Skeletal muscle tissue (tissue), 4 donors: ENCODE data around the gene FYB2. TPM values are rescaled to one million over a fixed set of nuclear protein-coding genes. Genes with fewer than 3 reads are reported as not detected.
"Not testable (repeated sequence)": the region's sequence is repeated elsewhere in the genome, so short reads cannot be mapped to it uniquely, and the experiment has no call there.

Experiments
- H3K27ac ChIP-seq: one replicate; pipeline ENCODE4 v1.7.0; 2013; ENCODE audit warnings: mild to moderate bottlenecking, low read depth, low read length, inconsistent platforms
- H3K27me3 ChIP-seq, 3 donors: one replicate each; pipeline ENCODE4 v1.7.0; 2013; ENCODE audit warnings: low read length in 3 of 3; ENCODE audit not compliant: control insufficient read depth in 3 of 3, insufficient read depth in 3 of 3
- H3K36me3 ChIP-seq, 3 donors: one replicate each; pipeline ENCODE4 v1.7.0; 2013; ENCODE audit warnings: low read length in 3 of 3; ENCODE audit not compliant: control insufficient read depth in 3 of 3, insufficient read depth in 3 of 3
- H3K4me1 ChIP-seq, 3 donors: one replicate each; pipeline ENCODE4 v1.7.0; 2013; ENCODE audit warnings: low read length in 3 of 3, mild to moderate bottlenecking in 3 of 3; ENCODE audit not compliant: control insufficient read depth in 3 of 3, insufficient read depth in 3 of 3
- H3K4me3 ChIP-seq, 3 donors: one replicate each; pipeline ENCODE4 v1.7.0; 2013; ENCODE audit warnings: low read length in 3 of 3
- H3K9ac ChIP-seq, 3 donors: one replicate each; pipeline ENCODE4 v1.7.0; 2013; ENCODE audit warnings: low read length in 3 of 3, mild to moderate bottlenecking in 3 of 3, moderate library complexity in 2 of 3, low read depth in 1 of 3
- H3K9me3 ChIP-seq, 3 donors: one replicate each; pipeline ENCODE4 v1.7.0; 2013; ENCODE audit warnings: low read length in 3 of 3; ENCODE audit not compliant: control insufficient read depth in 3 of 3
- total RNA-seq: library from RNA; depleted of rRNA; stranded (reverse); fragments of >200 nt; gene quantifications from one replicate; pipeline ENCODE4 v1.2.3, GENCODE V29; 2014
- donor health status: Osteomylitis.

Gene FYB2
- total RNA-seq, 1 donor from 2014 or later = not detected

- no peak overlapping the region for H3K4me3 ChIP-seq
- H3K9me3 ChIP-seq = no peaks in the 10 kb centered on the region
- no peak overlapping the region for H3K27ac ChIP-seq
These were observed 39.0 kb downstream of the FYB2 start for GRCh38 chr1:56780128-56780750.

GRCh38 chr1:56777972-56778371 is 41.2 kb downstream of the FYB2 start:
- no peaks in the 10 kb centered on the region for H3K27me3 ChIP-seq
- no peaks in the 10 kb centered on the region for H3K4me1 ChIP-seq
- H3K9ac ChIP-seq = no peak overlapping the region
- H3K4me3 ChIP-seq = no peak overlapping the region
- H3K27ac ChIP-seq = no peak overlapping the region
- no peaks in the 10 kb centered on the region for H3K9me3 ChIP-seq
- no peaks in the 10 kb centered on the region for H3K36me3 ChIP-seq

More at GRCh38 chr1:56780128-56780750, 39.0 kb downstream of the FYB2 start:
- Histone ChIP-seq H3K4me1 (no peaks in the 10 kb centered on the region), H3K27me3 (no peaks in the 10 kb centered on the region), H3K36me3 (no peaks in the 10 kb centered on the region), H3K9ac (no peak overlapping the region)

- H3K36me3 ChIP-seq = not testable (repeated sequence)
These were observed 44.5 kb downstream of the FYB2 start for GRCh38 chr1:56774732-56775131.

GRCh38 chr1:56774067-56774609 is 45.1 kb downstream of the FYB2 start:
- no peak overlapping the region for H3K27ac ChIP-seq
- H3K9me3 ChIP-seq = no peaks in the 10 kb centered on the region
- H3K36me3 ChIP-seq = no peaks in the 10 kb centered on the region
- no peaks in the 10 kb centered on the region for H3K27me3 ChIP-seq
- no peaks in the 10 kb centered on the region for H3K4me1 ChIP-seq
- no peak overlapping the region for H3K4me3 ChIP-seq
- no peak overlapping the region for H3K9ac ChIP-seq

More at GRCh38 chr1:56774732-56775131, 44.5 kb downstream of the FYB2 start:
- H3K27me3 ChIP-seq, H3K9me3 ChIP-seq, H3K9ac ChIP-seq, H3K4me3 ChIP-seq, H3K27ac ChIP-seq, H3K4me1 ChIP-seq: not testable (repeated sequence)

- H3K36me3 ChIP-seq = no peaks in the 10 kb centered on the region
- H3K9ac ChIP-seq = no peak overlapping the region
- no peaks in the 10 kb centered on the region for H3K4me1 ChIP-seq
- no peak overlapping the region for H3K4me3 ChIP-seq
- H3K9me3 ChIP-seq = no peaks in the 10 kb centered on the region
- H3K27me3 ChIP-seq = no peaks in the 10 kb centered on the region
- no peak overlapping the region for H3K27ac ChIP-seq
These were observed 45.7 kb downstream of the FYB2 start for GRCh38 chr1:56773341-56774066.

- Histone ChIP-seq H3K4me1 (no peaks in the 10 kb centered on the region), H3K27me3 (no peaks in the 10 kb centered on the region), H3K9ac (no peak overlapping the region), H3K27ac (no peak overlapping the region), H3K4me3 (no peak overlapping the region), H3K9me3 (no peaks in the 10 kb centered on the region), H3K36me3 (no peaks in the 10 kb centered on the region)
These were observed 47.5 kb downstream of the FYB2 start for GRCh38 chr1:56771717-56772116.

DNA sequence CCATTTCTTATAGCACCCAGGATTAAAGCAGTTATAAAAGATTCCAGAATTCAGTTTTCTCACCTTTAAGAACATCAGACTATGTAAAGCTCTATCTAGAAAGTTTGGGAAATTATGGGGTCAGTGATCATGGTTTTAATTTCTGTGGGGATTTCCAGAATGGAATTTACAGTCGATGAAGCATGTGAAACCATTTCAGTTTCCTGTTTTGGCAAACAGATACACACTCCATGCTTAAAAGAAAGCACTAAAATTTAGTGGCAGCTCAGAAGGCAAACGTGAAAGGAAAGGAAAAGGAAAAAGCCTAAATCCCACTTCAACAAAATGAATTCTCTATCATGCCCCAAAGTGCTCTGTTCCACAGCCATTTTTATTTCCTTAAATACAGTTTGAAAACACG is 60.4 kb downstream of the FYB2 start:
- Histone ChIP-seq H3K27me3 (no peaks in the 10 kb centered on the region), H3K9ac (no peak overlapping the region), H3K4me1 (no peaks in the 10 kb centered on the region), H3K36me3 (no peaks in the 10 kb centered on the region), H3K27ac (no peak overlapping the region), H3K4me3 (no peak overlapping the region), H3K9me3 (no peaks in the 10 kb centered on the region)

GRCh38 chr1:56758135-56758534 is 61.1 kb downstream of the FYB2 start:
- no peaks in the 10 kb centered on the region for H3K27me3 ChIP-seq
- H3K27ac ChIP-seq = no peak overlapping the region
- H3K4me3 ChIP-seq = no peak overlapping the region
- H3K9ac ChIP-seq = no peak overlapping the region
- H3K9me3 ChIP-seq = no peaks in the 10 kb centered on the region
- H3K4me1 ChIP-seq = no peaks in the 10 kb centered on the region
- no peaks in the 10 kb centered on the region for H3K36me3 ChIP-seq

DNA sequence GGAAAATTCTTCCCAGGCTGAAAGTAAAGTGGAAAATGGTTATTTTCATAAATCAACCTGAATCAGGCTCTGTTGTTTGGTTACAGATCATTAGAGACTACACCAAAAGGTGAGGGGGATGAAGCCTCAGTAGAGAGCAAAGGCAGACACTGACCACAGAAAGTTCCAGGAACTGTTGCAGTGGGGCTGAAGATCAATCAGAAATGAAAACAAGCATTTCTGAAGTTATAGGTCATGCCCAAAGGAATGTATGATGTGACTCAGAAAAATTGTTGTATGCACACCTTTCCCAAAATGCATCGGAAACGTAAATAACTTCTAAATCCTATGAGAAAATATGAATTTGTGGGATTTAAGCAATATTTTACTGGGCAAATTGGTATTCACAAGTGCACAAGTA is 63.3 kb downstream of the FYB2 start:
- Histone ChIP-seq H3K9me3 (no peaks in the 10 kb centered on the region), H3K9ac (no peak overlapping the region), H3K27me3 (no peaks in the 10 kb centered on the region), H3K4me1 (no peaks in the 10 kb centered on the region), H3K36me3 (no peaks in the 10 kb centered on the region), H3K27ac (no peak overlapping the region), H3K4me3 (no peak overlapping the region)

DNA sequence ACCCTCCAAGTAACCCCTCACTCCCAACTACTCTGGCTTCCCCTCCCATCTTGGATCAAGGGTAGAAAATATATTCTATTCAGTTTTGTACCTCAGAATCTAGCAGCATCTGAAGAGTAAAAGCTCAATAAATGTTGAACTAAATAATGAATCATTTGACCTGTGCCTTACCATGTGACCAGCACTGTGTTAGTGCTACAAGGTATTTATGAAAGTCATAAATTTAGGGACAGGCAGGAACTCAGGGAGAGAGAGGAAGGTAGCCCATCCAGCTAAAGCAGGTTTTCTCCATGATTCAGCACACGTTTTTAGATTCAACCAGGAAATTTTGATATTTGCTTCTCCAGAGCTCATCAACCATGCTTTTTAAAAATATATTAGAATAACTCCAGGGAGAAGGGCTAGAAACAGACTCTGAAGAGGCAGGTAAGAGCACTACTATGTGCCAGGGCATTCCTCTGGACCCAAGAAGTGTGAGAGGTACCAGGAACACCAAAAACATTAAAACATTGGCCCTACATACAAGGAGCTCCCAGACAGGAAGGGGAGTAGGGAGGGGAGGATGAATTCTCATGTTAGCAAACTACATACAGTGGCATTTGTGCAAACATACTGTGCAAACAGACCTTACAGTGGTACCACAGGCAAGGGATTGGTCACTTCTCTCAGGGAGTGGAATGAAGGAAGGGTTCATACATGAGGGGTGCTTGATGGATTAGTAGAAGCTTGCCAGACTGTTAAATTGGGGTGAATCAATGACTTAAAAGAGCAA is 64.3 kb downstream of the FYB2 start:
- H3K27me3 ChIP-seq = no peaks in the 10 kb centered on the region
- H3K36me3 ChIP-seq = no peaks in the 10 kb centered on the region
- no peaks in the 10 kb centered on the region for H3K9me3 ChIP-seq
- H3K27ac ChIP-seq = no peak overlapping the region
- no peaks in the 10 kb centered on the region for H3K4me1 ChIP-seq
- H3K9ac ChIP-seq = no peak overlapping the region
- no peak overlapping the region for H3K4me3 ChIP-seq
